Activated CD4-positive, alpha-beta T cell treated with anti-CD3 and anti-CD28 coated beads, Interleukin-2, amount 10 ng/mL, durations not matched to agents 24 days and 14 days (primary cell): ENCODE results near the gene GLT6D1. TPM values are rescaled to one million over a fixed set of nuclear protein-coding genes. Genes with fewer than 3 reads are reported as not detected.

Experiments used
- DNase-seq: peaks from one replicate; pipeline ENCODE4 v3.0.0; 2022
- H3K27ac Mint-ChIP-seq: one replicate; pipeline ENCODE4 v1.8.0; 2022; ENCODE audit warnings: mild to moderate bottlenecking, mixed read lengths
- H3K27me3 Mint-ChIP-seq: one replicate; pipeline ENCODE4 v1.8.0; 2022; ENCODE audit warnings: mixed read lengths
- H3K36me3 Mint-ChIP-seq: one replicate; pipeline ENCODE4 v1.8.0; 2022; ENCODE audit warnings: low read depth, mild to moderate bottlenecking, mixed read lengths
- H3K4me1 Mint-ChIP-seq: one replicate; pipeline ENCODE4 v1.8.0; 2021; ENCODE audit warnings: mixed read lengths
- H3K4me3 Mint-ChIP-seq: one replicate; pipeline ENCODE4 v1.8.0; 2022; ENCODE audit warnings: mild to moderate bottlenecking, moderate library complexity, mixed read lengths
- H3K9me3 Mint-ChIP-seq: one replicate; pipeline ENCODE4 v1.8.0; 2021; ENCODE audit warnings: mixed read lengths
- intact Hi-C: fragments of 100-400 bp; cut with micrococcal nuclease; formaldehyde crosslinking; loops from one replicate; pipeline ENCODE4 v1.15.1; 2023
- total RNA-seq: library from RNA; stranded (reverse); gene quantifications from 2 replicates; pipeline ENCODE4 v1.2.3, GENCODE V29; 2022

Gene GLT6D1
- total RNA-seq, 1 donor from 2014 or later: not detected

GRCh38 chr9:135584371-135584770 is 55.0 kb downstream of the GLT6D1 start:
- H3K4me1 Mint-ChIP-seq: no peaks in the 10 kb centered on the region
- intact Hi-C loops: no loop called here

GRCh38 chr9:135583688-135584011 is 55.7 kb downstream of the GLT6D1 start:
- Mint-ChIP-seq H3K36me3 (no peaks in the 10 kb centered on the region), H3K4me3 (no peak overlapping the region), H3K9me3 (no peaks in the 10 kb centered on the region), H3K4me1 (no peaks in the 10 kb centered on the region), H3K27ac (no peak overlapping the region), H3K27me3 (no peaks in the 10 kb centered on the region)
- intact Hi-C loops: no loop called here
- no peak for DNase-seq

More at GRCh38 chr9:135584371-135584770, 55.0 kb downstream of the GLT6D1 start:
- Mint-ChIP-seq H3K27ac (no peak overlapping the region), H3K9me3 (no peaks in the 10 kb centered on the region), H3K27me3 (no peaks in the 10 kb centered on the region), H3K36me3 (no peaks in the 10 kb centered on the region), H3K4me3 (no peak overlapping the region)
- no peak for DNase-seq

- intact Hi-C loops: no loop called here
- Mint-ChIP-seq H3K36me3 (no peaks in the 10 kb centered on the region), H3K27ac (no peak overlapping the region), H3K9me3 (no peaks in the 10 kb centered on the region), H3K4me1 (no peaks in the 10 kb centered on the region), H3K27me3 (no peaks in the 10 kb centered on the region), H3K4me3 (no peak overlapping the region)
- no peak for DNase-seq
Observed at GRCh38 chr9:135582966-135583687, 56.2 kb downstream of the GLT6D1 start.

- no peak overlapping the region for H3K27ac Mint-ChIP-seq
- no peak for DNase-seq
- intact Hi-C loops: no loop called here
Observed at GRCh38 chr9:135582541-135582940, 56.8 kb downstream of the GLT6D1 start.

GRCh38 chr9:135581636-135582426 is 57.5 kb downstream of the GLT6D1 start:
- Mint-ChIP-seq H3K36me3 (no peaks in the 10 kb centered on the region), H3K4me3 (no peak overlapping the region), H3K9me3 (no peaks in the 10 kb centered on the region), H3K4me1 (no peaks in the 10 kb centered on the region), H3K27me3 (no peaks in the 10 kb centered on the region), H3K27ac (no peak overlapping the region)
- intact Hi-C loops: no loop called here
- no peak for DNase-seq

More at GRCh38 chr9:135582541-135582940, 56.8 kb downstream of the GLT6D1 start:
- Mint-ChIP-seq H3K36me3 (no peaks in the 10 kb centered on the region), H3K27me3 (no peaks in the 10 kb centered on the region), H3K9me3 (no peaks in the 10 kb centered on the region), H3K4me1 (no peaks in the 10 kb centered on the region), H3K4me3 (no peak overlapping the region)

GRCh38 chr9:135580664-135581380 is 58.5 kb downstream of the GLT6D1 start:
- Mint-ChIP-seq H3K27me3 (no peaks in the 10 kb centered on the region), H3K4me1 (no peaks in the 10 kb centered on the region), H3K9me3 (no peaks in the 10 kb centered on the region), H3K4me3 (no peak overlapping the region), H3K36me3 (no peaks in the 10 kb centered on the region), H3K27ac (no peak overlapping the region)
- intact Hi-C loops: no loop called here
- DNase-seq: no peak

- Mint-ChIP-seq H3K27me3 (no peaks in the 10 kb centered on the region), H3K9me3 (no peaks in the 10 kb centered on the region), H3K4me3 (no peak overlapping the region), H3K36me3 (no peaks in the 10 kb centered on the region), H3K27ac (no peak overlapping the region), H3K4me1 (no peaks in the 10 kb centered on the region)
- intact Hi-C loops: no loop called here
- no peak for DNase-seq
Observed at GRCh38 chr9:135579889-135580660, 59.3 kb downstream of the GLT6D1 start.

GRCh38 chr9:135579356-135579755 is 60.0 kb downstream of the GLT6D1 start:
- intact Hi-C loops: no loop called here
- H3K9me3 Mint-ChIP-seq: no peaks in the 10 kb centered on the region
- no peak overlapping the region for H3K27ac Mint-ChIP-seq
- no peak overlapping the region for H3K4me3 Mint-ChIP-seq
- H3K27me3 Mint-ChIP-seq: no peaks in the 10 kb centered on the region
- H3K36me3 Mint-ChIP-seq: no peaks in the 10 kb centered on the region
- H3K4me1 Mint-ChIP-seq: no peaks in the 10 kb centered on the region
- DNase-seq: no peak

- H3K27me3 Mint-ChIP-seq: no peaks in the 10 kb centered on the region
- no peaks in the 10 kb centered on the region for H3K36me3 Mint-ChIP-seq
- H3K4me3 Mint-ChIP-seq: no peak overlapping the region
- intact Hi-C loops: no loop called here
- H3K27ac Mint-ChIP-seq: no peak overlapping the region
- H3K9me3 Mint-ChIP-seq: no peaks in the 10 kb centered on the region
- no peak for DNase-seq
- no peaks in the 10 kb centered on the region for H3K4me1 Mint-ChIP-seq
Observed at GRCh38 chr9:135577256-135577655, 62.1 kb downstream of the GLT6D1 start.

GRCh38 chr9:135575995-135576631 is 63.2 kb downstream of the GLT6D1 start:
- Mint-ChIP-seq H3K4me3 (no peak overlapping the region), H3K27me3 (no peaks in the 10 kb centered on the region), H3K36me3 (no peaks in the 10 kb centered on the region), H3K27ac (no peak overlapping the region), H3K4me1 (no peaks in the 10 kb centered on the region), H3K9me3 (no peaks in the 10 kb centered on the region)
- intact Hi-C loops: no loop called here
- no peak for DNase-seq

GRCh38 chr9:135574943-135575342 is 64.4 kb downstream of the GLT6D1 start:
- no peak overlapping the region for H3K27ac Mint-ChIP-seq
- H3K4me3 Mint-ChIP-seq: no peak overlapping the region
- H3K27me3 Mint-ChIP-seq: no peaks in the 10 kb centered on the region
- no peaks in the 10 kb centered on the region for H3K4me1 Mint-ChIP-seq
- H3K36me3 Mint-ChIP-seq: no peaks in the 10 kb centered on the region
- DNase-seq: no peak
- H3K9me3 Mint-ChIP-seq: no peaks in the 10 kb centered on the region
- intact Hi-C loops: no loop called here

- no peak for DNase-seq
- no peaks in the 10 kb centered on the region for H3K36me3 Mint-ChIP-seq
- H3K27me3 Mint-ChIP-seq: no peaks in the 10 kb centered on the region
- H3K9me3 Mint-ChIP-seq: no peaks in the 10 kb centered on the region
- no peak overlapping the region for H3K27ac Mint-ChIP-seq
- no peaks in the 10 kb centered on the region for H3K4me1 Mint-ChIP-seq
- no peak overlapping the region for H3K4me3 Mint-ChIP-seq
- intact Hi-C loops: no loop called here
Observed at GRCh38 chr9:135574331-135574730, 65.0 kb downstream of the GLT6D1 start.
